ENCODE data around the gene CXXC5. TPM values are rescaled to one million over a fixed set of nuclear protein-coding genes. Genes with fewer than 3 reads are reported as not detected.

Gene CXXC5
- total and polyA plus RNA-seq, 2 donors (not counting 1 experiment from before 2014, with no cell fraction given) = 18.6 to 43.9 TPM

- DNase-seq (ENCODE audit: low read depth in 2 of 2) = no peak
- Histone ChIP-seq H3K9me3 (ENCODE audit: control insufficient read depth, insufficient read depth, low read depth, low read length) (no peaks in the 10 kb centered on the region), H2AFZ (ENCODE audit: low read length) (no peak overlapping the region), H3K4me3 (replicated peaks in 1 of 4; ENCODE audit: control extremely low read depth in 1 of 4, insufficient read depth in 1 of 4, low read depth in 3 of 4, low read length in 4 of 4) (no peak overlapping the region), H4K20me1 (ENCODE audit: control insufficient read depth, extremely low read depth, insufficient read depth, low read length) (no peaks in the 10 kb centered on the region), H3K9ac (ENCODE audit: insufficient read depth, low read length) (no peak overlapping the region), H3K27ac (ENCODE audit: insufficient read depth, low read length) (no peak overlapping the region), H3K36me3 (ENCODE audit: control insufficient read depth, insufficient read depth, low read length) (no peaks in the 10 kb centered on the region), H3K4me2 (ENCODE audit: extremely low read depth, insufficient read depth, low read length) (no peak overlapping the region), H3K4me1 (ENCODE audit: control insufficient read depth, extremely low read depth, insufficient read depth, low read length) (peaks cover 9% of the 10 kb centered on the region), H3K79me2 (ENCODE audit: control insufficient read depth, insufficient read depth, low read length) (no peaks in the 10 kb centered on the region), H3K27me3 (ENCODE audit: control insufficient read depth, insufficient read depth, low read length) (no peaks in the 10 kb centered on the region)
- no peak for TF ChIP-seq EZH2 (IDR thresholded peaks at IDR 0.05; ENCODE audit: low read length, missing control alignments)
- no peak for TF ChIP-seq CTCF (conservative IDR thresholded peaks at IDR 0.05 in 1 of 2, IDR thresholded peaks at IDR 0.05 in 1 of 2; ENCODE audit: low read depth in 1 of 2, low read length in 2 of 2)
These were observed 44.6 kb downstream of the CXXC5 start for GRCh38 chr5:139692679-139693308.

- Histone ChIP-seq H3K4me3 (replicated peaks in 1 of 4; ENCODE audit: control extremely low read depth in 1 of 4, insufficient read depth in 1 of 4, low read depth in 3 of 4, low read length in 4 of 4) (no peak overlapping the region), H3K36me3 (ENCODE audit: control insufficient read depth, insufficient read depth, low read length) (no peaks in the 10 kb centered on the region), H3K4me2 (ENCODE audit: extremely low read depth, insufficient read depth, low read length) (no peak overlapping the region), H2AFZ (ENCODE audit: low read length) (no peak overlapping the region), H4K20me1 (ENCODE audit: control insufficient read depth, extremely low read depth, insufficient read depth, low read length) (no peaks in the 10 kb centered on the region), H3K9me3 (ENCODE audit: control insufficient read depth, insufficient read depth, low read depth, low read length) (no peaks in the 10 kb centered on the region), H3K4me1 (ENCODE audit: control insufficient read depth, extremely low read depth, insufficient read depth, low read length) (peaks cover 16% of the 10 kb centered on the region), H3K9ac (ENCODE audit: insufficient read depth, low read length) (no peak overlapping the region), H3K79me2 (ENCODE audit: control insufficient read depth, insufficient read depth, low read length) (no peaks in the 10 kb centered on the region), H3K27ac (ENCODE audit: insufficient read depth, low read length) (no peak overlapping the region), H3K27me3 (ENCODE audit: control insufficient read depth, insufficient read depth, low read length) (no peaks in the 10 kb centered on the region)
- no peak for DNase-seq (ENCODE audit: low read depth in 2 of 2)
- no peak for TF ChIP-seq CTCF (conservative IDR thresholded peaks at IDR 0.05 in 1 of 2, IDR thresholded peaks at IDR 0.05 in 1 of 2; ENCODE audit: low read depth in 1 of 2, low read length in 2 of 2)
- TF ChIP-seq EZH2 (IDR thresholded peaks at IDR 0.05; ENCODE audit: low read length, missing control alignments) = no peak
These were observed 45.7 kb downstream of the CXXC5 start for GRCh38 chr5:139693676-139694364.

- peak in 1 of 2 donors; percentile 32 for DNase-seq (ENCODE audit: low read depth in 2 of 2)
- Histone ChIP-seq H2AFZ (ENCODE audit: low read length) (no peak overlapping the region), H3K27me3 (ENCODE audit: control insufficient read depth, insufficient read depth, low read length) (no peaks in the 10 kb centered on the region), H3K4me3 (replicated peaks in 1 of 4; ENCODE audit: control extremely low read depth in 1 of 4, insufficient read depth in 1 of 4, low read depth in 3 of 4, low read length in 4 of 4) (no peak overlapping the region), H3K36me3 (ENCODE audit: control insufficient read depth, insufficient read depth, low read length) (no peaks in the 10 kb centered on the region), H3K4me2 (ENCODE audit: extremely low read depth, insufficient read depth, low read length) (no peak overlapping the region), H3K9me3 (ENCODE audit: control insufficient read depth, insufficient read depth, low read depth, low read length) (no peaks in the 10 kb centered on the region), H3K4me1 (ENCODE audit: control insufficient read depth, extremely low read depth, insufficient read depth, low read length) (peaks cover 18% of the 10 kb centered on the region), H4K20me1 (ENCODE audit: control insufficient read depth, extremely low read depth, insufficient read depth, low read length) (no peaks in the 10 kb centered on the region), H3K27ac (ENCODE audit: insufficient read depth, low read length) (no peak overlapping the region), H3K79me2 (ENCODE audit: control insufficient read depth, insufficient read depth, low read length) (no peaks in the 10 kb centered on the region), H3K9ac (ENCODE audit: insufficient read depth, low read length) (no peak overlapping the region)
- TF ChIP-seq EZH2 (IDR thresholded peaks at IDR 0.05; ENCODE audit: low read length, missing control alignments) = no peak
- TF ChIP-seq CTCF (conservative IDR thresholded peaks at IDR 0.05 in 1 of 2, IDR thresholded peaks at IDR 0.05 in 1 of 2; ENCODE audit: low read depth in 1 of 2, low read length in 2 of 2) = no peak
These were observed 46.5 kb downstream of the CXXC5 start for GRCh38 chr5:139694556-139695177.
